ENCODE measurements around the gene KCNE2. TPM values are rescaled to one million over a fixed set of nuclear protein-coding genes. Genes with fewer than 3 reads are reported as not detected.
"Not testable (repeated sequence)": the region's sequence is repeated elsewhere in the genome, so short reads cannot be mapped to it uniquely, and the experiment has no call there.

Gene KCNE2
- total RNA-seq, 1 donor from 2014 or later, result 0.69 TPM

DNA sequence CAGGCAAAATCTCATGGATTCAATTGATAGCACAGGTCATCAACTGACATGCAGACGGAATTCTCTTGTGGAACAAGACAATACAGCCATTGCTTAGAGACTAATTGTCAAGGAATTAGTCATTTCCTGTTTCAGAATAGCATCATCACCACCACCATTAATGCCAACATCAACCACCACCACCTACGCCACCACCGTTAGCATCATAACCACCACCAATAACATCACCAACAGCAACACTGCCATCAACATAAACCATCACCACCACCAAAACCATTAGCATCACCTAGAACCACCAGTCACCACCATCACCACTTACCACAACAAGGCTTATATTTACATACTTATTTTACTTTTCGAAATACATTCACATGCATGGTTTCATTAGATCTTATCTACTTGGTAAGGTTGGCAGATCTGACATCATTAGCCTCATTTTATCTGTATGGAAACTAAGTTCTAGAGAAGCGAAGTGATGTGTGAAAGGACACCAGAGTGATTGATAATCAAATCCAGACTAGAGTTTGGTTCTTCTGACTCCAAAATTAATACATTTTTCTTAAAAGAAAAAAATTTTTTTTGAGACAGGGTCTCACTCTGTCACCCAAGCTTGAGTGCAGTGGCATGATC lies 53.8 kb downstream of the KCNE2 start:
- not testable (repeated sequence) for DNase-seq

Other genes starting within 250 kb of the KCNE2 start
- 11.1 TPM for gene SMIM11, start 11.5 kb downstream of the KCNE2 start, total RNA-seq
- gene SMIM34, start 59.9 kb downstream of the KCNE2 start, total RNA-seq, result 0.59 TPM
- gene KCNE1, start 148.2 kb downstream of the KCNE2 start, total RNA-seq, result 3.4 TPM

All from skin of body (tissue), 2 donors.